Activated CD8-positive, alpha-beta memory T cell treated with anti-CD3 and anti-CD28 coated beads for 1 hour (primary cell): ENCODE data around the gene CLSTN2.

Experiments used
- DNase-seq, 2 donors: peaks; one replicate each; pipeline ENCODE4 v3.0.0-alpha.2; 2020; ENCODE audit warnings: low read depth in 1 of 2; ENCODE audit errors: extremely low read depth in 1 of 2

CLSTN2 gene

GRCh38 chr3:140089403-140090072 is 154.6 kb downstream of the CLSTN2 start:
- no peak for DNase-seq

- no peak for DNase-seq
Observed at GRCh38 chr3:140091143-140091542, 156.2 kb downstream of the CLSTN2 start.

GRCh38 chr3:140092848-140093536 is 158.0 kb downstream of the CLSTN2 start:
- no peak for DNase-seq

- DNase-seq: no peak
Observed at GRCh38 chr3:140093742-140094141, 158.8 kb downstream of the CLSTN2 start.

- DNase-seq: no peak
Observed at GRCh38 chr3:140094487-140094886, 159.5 kb downstream of the CLSTN2 start.

- DNase-seq: no peak
Observed at GRCh38 chr3:140096037-140096436, 161.1 kb downstream of the CLSTN2 start.

GRCh38 chr3:140097874-140098635 is 163.1 kb downstream of the CLSTN2 start:
- DNase-seq: no peak

GRCh38 chr3:140100479-140100878 is 165.5 kb downstream of the CLSTN2 start:
- DNase-seq: no peak

- DNase-seq: no peak
Observed at GRCh38 chr3:140103166-140103565, 168.2 kb downstream of the CLSTN2 start.

GRCh38 chr3:140103986-140104645 is 169.1 kb downstream of the CLSTN2 start:
- no peak for DNase-seq

- no peak for DNase-seq
Observed at GRCh38 chr3:140113996-140114788, 179.2 kb downstream of the CLSTN2 start.

- no peak for DNase-seq
Observed at GRCh38 chr3:140114789-140115080, 179.8 kb downstream of the CLSTN2 start.

- no peak for DNase-seq
Observed at GRCh38 chr3:140117096-140117526, 182.1 kb downstream of the CLSTN2 start.

GRCh38 chr3:140122183-140122582 is 187.2 kb downstream of the CLSTN2 start:
- DNase-seq: no peak

- DNase-seq: no peak
Observed at GRCh38 chr3:140128217-140128616, 193.2 kb downstream of the CLSTN2 start.

- no peak for DNase-seq
Observed at GRCh38 chr3:140128631-140129030, 193.6 kb downstream of the CLSTN2 start.

GRCh38 chr3:140129768-140130284 is 194.8 kb downstream of the CLSTN2 start:
- DNase-seq: no peak

GRCh38 chr3:140131895-140132294 is 196.9 kb downstream of the CLSTN2 start:
- DNase-seq: no peak

GRCh38 chr3:140134231-140134965 is 199.4 kb downstream of the CLSTN2 start:
- DNase-seq: no peak

- no peak for DNase-seq
Observed at GRCh38 chr3:140135461-140135860, 200.5 kb downstream of the CLSTN2 start.
